Measurements from ENCODE around the gene DRAP1. TPM values are rescaled to one million over a fixed set of nuclear protein-coding genes. Genes with fewer than 3 reads are reported as not detected.

Gene DRAP1
- total RNA-seq, 2 donors from 2014 or later, result 101 to 127 TPM

- DNase-seq (ENCODE audit: low spot score), result no peak
- TF ChIP-seq CTCF (IDR thresholded peaks at IDR 0.05), result no peak
- TF ChIP-seq POLR2A (IDR thresholded peaks at IDR 0.05), result no peak
- TF ChIP-seq POLR2AphosphoS5 (IDR thresholded peaks at IDR 0.05), result no peak
- WGBS, result 90% methylated on average over 7 of the region's 7 CpGs
These were observed 23.3 kb downstream of the DRAP1 start for GRCh38 chr11:65942531-65942930.

GRCh38 chr11:65944191-65944590, 25.0 kb downstream of the DRAP1 start:
- no peaks in the 10 kb centered on the region for H3K36me3 ChIP-seq
- 92% methylated on average over 8 of the region's 8 CpGs for WGBS
- no peak for DNase-seq (ENCODE audit: low spot score)
- no peaks in the 10 kb centered on the region for H3K4me1 ChIP-seq (replicated peaks)
- no peaks in the 10 kb centered on the region for H3K9me3 ChIP-seq
- no peak overlapping the region for H3K27ac ChIP-seq
- intact Hi-C loops (cut with DNase I), result no loop called here
- no peak for TF ChIP-seq POLR2A (IDR thresholded peaks at IDR 0.05)
- TF ChIP-seq POLR2AphosphoS5 (IDR thresholded peaks at IDR 0.05), result no peak
- TF ChIP-seq CTCF (IDR thresholded peaks at IDR 0.05), result no peak
- H3K4me3 ChIP-seq, result no peak overlapping the region
- H3K27me3 ChIP-seq (replicated peaks; ENCODE audit: insufficient read depth), result no peaks in the 10 kb centered on the region

More at GRCh38 chr11:65942531-65942930, 23.3 kb downstream of the DRAP1 start:
- Histone ChIP-seq H3K27ac (no peak overlapping the region), H3K27me3 (replicated peaks; ENCODE audit: insufficient read depth) (no peaks in the 10 kb centered on the region), H3K36me3 (no peaks in the 10 kb centered on the region), H3K9me3 (no peaks in the 10 kb centered on the region), H3K4me3 (no peak overlapping the region), H3K4me1 (replicated peaks) (no peaks in the 10 kb centered on the region)
- intact Hi-C loops (cut with DNase I), result no loop called here

GRCh38 chr11:65944767-65945166, 25.5 kb downstream of the DRAP1 start:
- H3K27ac ChIP-seq, result no peak overlapping the region
- no peak for DNase-seq (ENCODE audit: low spot score)
- H3K36me3 ChIP-seq, result no peaks in the 10 kb centered on the region
- no peaks in the 10 kb centered on the region for H3K4me1 ChIP-seq (replicated peaks)
- TF ChIP-seq POLR2AphosphoS5 (IDR thresholded peaks at IDR 0.05) (no peak), POLR2A (IDR thresholded peaks at IDR 0.05) (no peak), CTCF (IDR thresholded peaks at IDR 0.05) (no peak)
- intact Hi-C loops (cut with DNase I), result no loop called here
- H3K4me3 ChIP-seq, result no peak overlapping the region
- 65% methylated on average over 8 of the region's 8 CpGs for WGBS
- H3K27me3 ChIP-seq (replicated peaks; ENCODE audit: insufficient read depth), result no peaks in the 10 kb centered on the region
- no peaks in the 10 kb centered on the region for H3K9me3 ChIP-seq

- no peak for DNase-seq (ENCODE audit: low spot score)
- TF ChIP-seq POLR2AphosphoS5 (IDR thresholded peaks at IDR 0.05) (no peak), POLR2A (IDR thresholded peaks at IDR 0.05) (no peak), CTCF (IDR thresholded peaks at IDR 0.05) (no peak)
- no peaks in the 10 kb centered on the region for H3K27me3 ChIP-seq (replicated peaks; ENCODE audit: insufficient read depth)
- 67% methylated on average over 13 of the region's 13 CpGs for WGBS
- no peaks in the 10 kb centered on the region for H3K36me3 ChIP-seq
- H3K4me3 ChIP-seq, result no peak within 1 kb of the TSS
- no peak within 1 kb of the TSS for H3K27ac ChIP-seq
- intact Hi-C loops (cut with DNase I), result no loop called here
- no peaks in the 10 kb centered on the region for H3K4me1 ChIP-seq (replicated peaks)
- no peaks in the 10 kb centered on the region for H3K9me3 ChIP-seq
These were observed 26.2 kb downstream of the DRAP1 start, which contains the start of gene TSGA10IP for GRCh38 chr11:65945430-65945911. Gene TSGA10IP, plus strand, starts transcription at chr11:65945480. Its CDS starts 196 bp downstream, at chr11:65945676.

- Histone ChIP-seq H3K36me3 (no peaks in the 10 kb centered on the region), H3K9me3 (no peaks in the 10 kb centered on the region), H3K27ac (no peak overlapping the region), H3K4me3 (no peak overlapping the region), H3K4me1 (replicated peaks) (no peaks in the 10 kb centered on the region), H3K27me3 (replicated peaks; ENCODE audit: insufficient read depth) (no peaks in the 10 kb centered on the region)
- DNase-seq (ENCODE audit: low spot score), result no peak
- TF ChIP-seq CTCF (IDR thresholded peaks at IDR 0.05) (no peak), POLR2A (IDR thresholded peaks at IDR 0.05) (no peak), POLR2AphosphoS5 (IDR thresholded peaks at IDR 0.05) (no peak)
- intact Hi-C loops (cut with DNase I), result no loop called here
- 89% methylated on average over 11 of the region's 11 CpGs for WGBS
These were observed 26.8 kb downstream of the DRAP1 start for GRCh38 chr11:65945941-65946558.
